Prostate gland (tissue), 2 donors: ENCODE measurements around the gene LCN12.

Experiments used
- POLR2A ChIP-seq: fragments of 450-650 bp; IDR thresholded peaks from one replicate; pipeline ENCODE4 v1.6.1; 2016; ENCODE audit warnings: antibody characterized with exemption, mild to moderate bottlenecking
- POLR2AphosphoS5 ChIP-seq: sonication (generic); formaldehyde crosslinking; IDR thresholded peaks from one replicate; pipeline ENCODE4 v1.6.1; 2017; ENCODE audit warnings: antibody characterized with exemption
- TF ChIP-seq, protein P1 (sequence below), 4 experiments: fragments of 200-600 bp in 2 of 4; fragments of 450-650 bp in 2 of 4; sonication (generic) in 2 of 4; IDR thresholded peaks; 1 replicate in 3 of 4; 2 replicates in 1 of 4; pipeline ENCODE4 v1.5.1; 2016 to 2019; ENCODE audit warnings: antibody characterized with exemption in 4 of 4, mild to moderate bottlenecking in 2 of 4, moderate library complexity in 2 of 4

DNA sequence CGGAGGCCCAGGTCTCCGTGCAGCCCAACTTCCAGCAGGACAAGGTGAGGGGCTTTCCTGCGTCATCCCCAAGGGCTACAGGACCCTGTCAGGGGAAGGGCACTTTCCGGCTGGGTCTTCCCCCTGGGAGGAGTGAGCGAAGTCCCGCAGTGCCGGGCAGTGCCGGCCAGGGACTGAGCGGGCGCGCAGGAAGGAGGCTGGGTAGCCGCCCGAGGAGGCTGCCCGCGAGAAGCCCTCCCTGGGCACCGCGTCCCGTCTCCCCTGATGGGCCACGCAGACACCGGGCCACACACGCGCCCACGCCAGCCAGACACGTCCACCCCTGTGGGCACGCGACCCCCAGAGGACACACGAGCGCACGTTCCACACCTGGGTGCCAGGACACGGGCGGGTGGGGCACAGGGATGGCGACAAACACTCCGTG is 25.6 kb downstream of the LCN12 start:
- TF ChIP-seq, protein P1, sequence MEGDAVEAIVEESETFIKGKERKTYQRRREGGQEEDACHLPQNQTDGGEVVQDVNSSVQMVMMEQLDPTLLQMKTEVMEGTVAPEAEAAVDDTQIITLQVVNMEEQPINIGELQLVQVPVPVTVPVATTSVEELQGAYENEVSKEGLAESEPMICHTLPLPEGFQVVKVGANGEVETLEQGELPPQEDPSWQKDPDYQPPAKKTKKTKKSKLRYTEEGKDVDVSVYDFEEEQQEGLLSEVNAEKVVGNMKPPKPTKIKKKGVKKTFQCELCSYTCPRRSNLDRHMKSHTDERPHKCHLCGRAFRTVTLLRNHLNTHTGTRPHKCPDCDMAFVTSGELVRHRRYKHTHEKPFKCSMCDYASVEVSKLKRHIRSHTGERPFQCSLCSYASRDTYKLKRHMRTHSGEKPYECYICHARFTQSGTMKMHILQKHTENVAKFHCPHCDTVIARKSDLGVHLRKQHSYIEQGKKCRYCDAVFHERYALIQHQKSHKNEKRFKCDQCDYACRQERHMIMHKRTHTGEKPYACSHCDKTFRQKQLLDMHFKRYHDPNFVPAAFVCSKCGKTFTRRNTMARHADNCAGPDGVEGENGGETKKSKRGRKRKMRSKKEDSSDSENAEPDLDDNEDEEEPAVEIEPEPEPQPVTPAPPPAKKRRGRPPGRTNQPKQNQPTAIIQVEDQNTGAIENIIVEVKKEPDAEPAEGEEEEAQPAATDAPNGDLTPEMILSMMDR (IDR thresholded peaks at IDR 0.05): no peak
- TF ChIP-seq POLR2A (no peak), POLR2AphosphoS5 (no peak)
